DND-41 (cell line): ENCODE data around the gene FBF1.

ENCODE experiments used
- ATAC-seq: fragments of 200-7000 bp; cut with Tn5 transposase; 3 replicates; pipeline ENCODE4 v1.9.1; 2021; ENCODE audit warnings: low read depth; ENCODE audit not compliant: insufficient read depth
- DNase-seq: peaks from one replicate; pipeline ENCODE4 v3.0.0-alpha.2; 2020
- H2AFZ ChIP-seq: 2 replicates; pipeline ENCODE4 v1.6.0; 2012; ENCODE audit warnings: low read depth, low read length
- H3K27ac ChIP-seq: 2 replicates; pipeline ENCODE4 v1.5.1; 2012; ENCODE audit warnings: low read length, inconsistent platforms
- H3K27me3 ChIP-seq: fragments of 200-600 bp; sonication (generic); 2 replicates; pipeline ENCODE4 v1.6.0; 2012; ENCODE audit warnings: low read length, mild to moderate bottlenecking, inconsistent platforms; ENCODE audit not compliant: insufficient read depth, poor library complexity
- H3K36me3 ChIP-seq: 2 replicates; pipeline ENCODE4 v1.5.1; 2012; ENCODE audit warnings: low read length, inconsistent platforms; ENCODE audit not compliant: insufficient read depth
- H3K4me1 ChIP-seq: 2 replicates; pipeline ENCODE4 v1.5.1; 2012; ENCODE audit warnings: mild to moderate bottlenecking, low read length; ENCODE audit not compliant: insufficient read depth
- H3K4me2 ChIP-seq: 2 replicates; pipeline ENCODE4 v1.6.0; 2012; ENCODE audit warnings: mild to moderate bottlenecking, moderate library complexity, low read length, inconsistent platforms; ENCODE audit not compliant: insufficient read depth
- H3K4me3 ChIP-seq, 2 experiments: fragments of 200-600 bp in 1 of 2; shearing (Covaris generic) in 1 of 2; 2 replicates each; pipeline ENCODE4 v1.5.1; 2012 to 2016; ENCODE audit warnings: inconsistent platforms in 2 of 2, low read length in 2 of 2, mild to moderate bottlenecking in 2 of 2, low read depth in 1 of 2, moderate library complexity in 1 of 2
- H3K79me2 ChIP-seq: 2 replicates; pipeline ENCODE4 v1.6.0; 2012; ENCODE audit warnings: low read length, inconsistent platforms; ENCODE audit not compliant: insufficient read depth
- H3K9ac ChIP-seq: 2 replicates; pipeline ENCODE4 v1.6.0; 2012; ENCODE audit warnings: low read depth, mild to moderate bottlenecking, inconsistent platforms, low read length, moderate library complexity
- H3K9me3 ChIP-seq: 2 replicates; pipeline ENCODE4 v1.5.1; 2012; ENCODE audit warnings: low read length, moderate library complexity, mild to moderate bottlenecking, inconsistent platforms; ENCODE audit not compliant: insufficient read depth, severe bottlenecking
- H4K20me1 ChIP-seq: 2 replicates; pipeline ENCODE4 v1.6.0; 2012; ENCODE audit warnings: low read length; ENCODE audit not compliant: insufficient read depth
- CTCF ChIP-seq: IDR thresholded peaks from 2 replicates; pipeline ENCODE4 v1.5.1; 2012; ENCODE audit warnings: borderline replicate concordance, low read length, moderate library complexity, mild to moderate bottlenecking; ENCODE audit not compliant: poor library complexity, severe bottlenecking; ENCODE audit errors: extremely low read depth
- EZH2 ChIP-seq: IDR thresholded peaks from 3 replicates; pipeline ENCODE4 v1.6.1; 2012; ENCODE audit warnings: borderline replicate concordance, low read depth, mild to moderate bottlenecking, moderate library complexity, low read length, inconsistent platforms; ENCODE audit not compliant: severe bottlenecking

Gene FBF1

GRCh38 chr17:75877752-75878173, 63.1 kb downstream of the FBF1 start:
- no peak for TF ChIP-seq EZH2
- no peak for TF ChIP-seq CTCF
- Histone ChIP-seq H3K27ac (no peak overlapping the region), H2AFZ (no peak overlapping the region), H3K4me2 (no peak overlapping the region), H3K9ac (no peak overlapping the region), H3K4me1 (peaks cover 20% of the 10 kb centered on the region), H3K36me3 (no peaks in the 10 kb centered on the region), H4K20me1 (no peaks in the 10 kb centered on the region), H3K79me2 (no peaks in the 10 kb centered on the region), H3K9me3 (no peaks in the 10 kb centered on the region), H3K27me3 (no peaks in the 10 kb centered on the region), H3K4me3 (no peak overlapping the region)
- peak; percentile 32 for DNase-seq
- peak; percentile 46; the same call in 1 of the 3 replicates for ATAC-seq

GRCh38 chr17:75876938-75877751, 63.7 kb downstream of the FBF1 start:
- Histone ChIP-seq H3K4me1 (peaks cover 14% of the 10 kb centered on the region), H3K4me3 (no peak overlapping the region)

GRCh38 chr17:75876190-75876937, 64.5 kb downstream of the FBF1 start:
- Histone ChIP-seq H2AFZ (no peak overlapping the region), H3K9ac (no peak overlapping the region), H3K79me2 (no peaks in the 10 kb centered on the region), H3K9me3 (no peaks in the 10 kb centered on the region), H3K36me3 (no peaks in the 10 kb centered on the region), H3K27ac (no peak overlapping the region), H4K20me1 (no peaks in the 10 kb centered on the region), H3K4me2 (no peak overlapping the region), H3K4me1 (peaks cover 6% of the 10 kb centered on the region), H3K4me3 (no peak overlapping the region), H3K27me3 (no peaks in the 10 kb centered on the region)
- no peak; the same call in 1 of the 3 replicates for ATAC-seq
- DNase-seq, result peak; percentile 27
- TF ChIP-seq EZH2, result no peak
- no peak for TF ChIP-seq CTCF

More at GRCh38 chr17:75876938-75877751, 63.7 kb downstream of the FBF1 start:
- no peak for TF ChIP-seq CTCF
- no peak for TF ChIP-seq EZH2
- H3K9ac ChIP-seq, result no peak overlapping the region
- ATAC-seq (no peak), DNase-seq (no peak)
- no peak overlapping the region for H3K4me2 ChIP-seq
- H3K36me3 ChIP-seq, result no peaks in the 10 kb centered on the region
- no peaks in the 10 kb centered on the region for H3K9me3 ChIP-seq
- no peaks in the 10 kb centered on the region for H3K27me3 ChIP-seq
- H2AFZ ChIP-seq, result no peak overlapping the region
- H3K79me2 ChIP-seq, result no peaks in the 10 kb centered on the region
- H3K27ac ChIP-seq, result no peak overlapping the region
- no peaks in the 10 kb centered on the region for H4K20me1 ChIP-seq
